ENCODE measurements around the gene CNKSR3. TPM values are rescaled to one million over a fixed set of nuclear protein-coding genes. Genes with fewer than 3 reads are reported as not detected.

Gene CNKSR3
- total RNA-seq, 1 experiment from 2014 or later, result 5.6 TPM

DNA sequence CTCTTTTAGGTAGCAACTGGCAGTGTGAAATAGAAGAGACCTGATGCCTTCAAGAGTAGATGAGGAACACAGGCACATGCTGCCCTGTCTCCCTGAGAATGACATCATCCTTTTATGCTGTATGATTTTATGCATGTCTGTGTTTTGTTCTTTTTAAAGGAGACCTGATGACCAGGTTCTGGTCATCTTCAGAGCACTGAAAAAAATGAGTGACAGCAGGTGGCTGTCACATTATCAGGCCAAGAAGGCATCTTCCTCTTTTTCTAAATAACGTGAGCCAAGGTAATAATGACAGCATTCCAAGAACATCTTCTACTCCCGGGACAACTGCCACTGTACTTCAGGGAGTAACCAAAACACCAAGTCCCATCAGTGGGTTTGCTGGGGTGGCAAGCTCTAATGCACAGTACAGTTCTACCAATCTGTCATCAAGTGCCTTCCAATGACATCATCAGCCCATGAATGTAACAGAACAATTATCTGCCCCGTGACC lies 28.9 kb downstream of the CNKSR3 start:
- Histone ChIP-seq H3K4me2 (ENCODE audit: insufficient read depth, insufficient read length, low read length) (no peak overlapping the region), H3K79me1 (ENCODE audit: insufficient read depth, low read depth, low read length, poor library complexity, severe bottlenecking) (no peaks in the 10 kb centered on the region), H3K56ac (ENCODE audit: insufficient read length, low read depth, low read length) (no peak overlapping the region), H3K9ac (ENCODE audit: extremely low read depth, insufficient read length, low read length) (no peak overlapping the region), H3K27ac (ENCODE audit: insufficient read length, low read depth, low read length) (no peak overlapping the region), H3K79me2 (ENCODE audit: insufficient read depth, low read length) (no peaks in the 10 kb centered on the region), H2BK120ac (ENCODE audit: low read depth, low read length, poor library complexity, severe bottlenecking) (no peak overlapping the region), H2BK12ac (ENCODE audit: insufficient read length, low read depth, low read length) (no peak overlapping the region), H3K27me3 (ENCODE audit: insufficient read depth, low read length) (no peaks in the 10 kb centered on the region), H3K23ac (ENCODE audit: insufficient read length, low read depth, low read length) (no peak overlapping the region), H2BK20ac (ENCODE audit: low read depth, low read length, poor library complexity, severe bottlenecking) (no peak overlapping the region), H2BK15ac (ENCODE audit: low read depth, low read length) (no peak overlapping the region), H3K23me2 (ENCODE audit: insufficient read length, low read depth, low read length, poor library complexity, severe bottlenecking) (no peaks in the 10 kb centered on the region), H3T11ph (ENCODE audit: low read length) (no peak overlapping the region), H3K14ac (ENCODE audit: insufficient read depth, low read length) (no peak overlapping the region), H4K91ac (ENCODE audit: insufficient read length, low read depth, low read length) (no peak overlapping the region), H4K5ac (ENCODE audit: insufficient read length, low read depth, low read length) (no peak overlapping the region), H2BK5ac (ENCODE audit: insufficient read length, low read length) (no peak overlapping the region), H4K20me1 (ENCODE audit: control insufficient read depth, insufficient read depth, insufficient read length) (peaks cover 2% of the 10 kb centered on the region), H3K4ac (ENCODE audit: low read depth, low read length) (no peak overlapping the region), H2AK5ac (ENCODE audit: insufficient read length, low read length) (no peak overlapping the region), H2AFZ (ENCODE audit: low read length) (no peak overlapping the region), H3K18ac (ENCODE audit: insufficient read length, low read depth, low read length) (no peak overlapping the region), H3K9me3 (ENCODE audit: control insufficient read depth, low read depth, low read length) (no peaks in the 10 kb centered on the region), H3K4me1 (ENCODE audit: insufficient read depth, low read length) (no peaks in the 10 kb centered on the region), H4K8ac (replicated peaks; ENCODE audit: insufficient read length, low read depth, low read length) (no peak overlapping the region)
- WGBS (ENCODE audit: extremely low coverage, insufficient read length, low lambda C conversion rate), result no CpG with 5 or more reads among the region's 3 CpGs
- Mint-ChIP-seq H3K27me3 (ENCODE audit: low read depth) (no peaks in the 10 kb centered on the region), H3K4me3 (no peak overlapping the region), H3K9me3 (no peaks in the 10 kb centered on the region), H3K36me3 (ENCODE audit: insufficient read depth in 1 of 3, low read depth in 3 of 3) (no peaks in the 10 kb centered on the region), H3K27ac (no peak overlapping the region), H3K4me1 (peaks cover 11 to 16% of the 10 kb centered on the region in 2 experiments)
- DNase-seq, result no peak
- TF ChIP-seq, protein P1, sequence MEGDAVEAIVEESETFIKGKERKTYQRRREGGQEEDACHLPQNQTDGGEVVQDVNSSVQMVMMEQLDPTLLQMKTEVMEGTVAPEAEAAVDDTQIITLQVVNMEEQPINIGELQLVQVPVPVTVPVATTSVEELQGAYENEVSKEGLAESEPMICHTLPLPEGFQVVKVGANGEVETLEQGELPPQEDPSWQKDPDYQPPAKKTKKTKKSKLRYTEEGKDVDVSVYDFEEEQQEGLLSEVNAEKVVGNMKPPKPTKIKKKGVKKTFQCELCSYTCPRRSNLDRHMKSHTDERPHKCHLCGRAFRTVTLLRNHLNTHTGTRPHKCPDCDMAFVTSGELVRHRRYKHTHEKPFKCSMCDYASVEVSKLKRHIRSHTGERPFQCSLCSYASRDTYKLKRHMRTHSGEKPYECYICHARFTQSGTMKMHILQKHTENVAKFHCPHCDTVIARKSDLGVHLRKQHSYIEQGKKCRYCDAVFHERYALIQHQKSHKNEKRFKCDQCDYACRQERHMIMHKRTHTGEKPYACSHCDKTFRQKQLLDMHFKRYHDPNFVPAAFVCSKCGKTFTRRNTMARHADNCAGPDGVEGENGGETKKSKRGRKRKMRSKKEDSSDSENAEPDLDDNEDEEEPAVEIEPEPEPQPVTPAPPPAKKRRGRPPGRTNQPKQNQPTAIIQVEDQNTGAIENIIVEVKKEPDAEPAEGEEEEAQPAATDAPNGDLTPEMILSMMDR (conservative IDR thresholded peaks at IDR 0.05), result no peak

Data from H9 (cell line).